Activated CD4-positive, alpha-beta T cell treated with anti-CD3 and anti-CD28 coated beads, Interleukin-2, Interleukin-6, amounts not matched to agents 100 ng/mL and 50 ng/mL, durations not matched to agents 16 hours and 8 hours (primary cell): ENCODE data around the gene RANBP2.
"Not testable (repeated sequence)": the region's sequence is repeated elsewhere in the genome, so short reads cannot be mapped to it uniquely, and the experiment has no call there.

ENCODE experiments used
- DNase-seq: peaks from one replicate; pipeline ENCODE4 v3.0.0-alpha.2; 2020

Gene RANBP2

GRCh38 chr2:108719149-108720044 is at the start of gene RANBP2:
Gene RANBP2, plus strand, starts transcription at chr2:108719482. Its CDS starts 125 bp downstream, at chr2:108719607.
- peak; percentile 96 for DNase-seq

DNA sequence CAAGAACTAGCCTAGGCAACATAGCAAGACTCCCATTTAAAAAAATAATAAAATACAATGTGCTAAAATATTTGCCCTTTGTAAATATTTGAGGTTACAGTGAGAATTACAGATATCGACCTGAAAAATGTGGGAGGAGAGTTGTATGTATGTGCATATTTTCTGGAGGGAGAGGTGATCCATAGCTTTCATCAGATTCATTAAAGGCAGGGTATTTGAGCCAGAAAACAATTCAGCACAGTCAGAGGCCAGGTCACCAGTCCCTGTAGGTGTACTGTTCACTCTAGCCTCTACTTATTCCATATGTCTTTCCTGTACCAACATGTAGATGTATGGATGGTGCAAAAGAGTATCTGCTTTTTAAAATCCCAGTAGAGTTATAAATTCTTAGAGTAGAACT is 49.0 kb upstream of the RANBP2 start:
- DNase-seq: not testable (repeated sequence)

DNA sequence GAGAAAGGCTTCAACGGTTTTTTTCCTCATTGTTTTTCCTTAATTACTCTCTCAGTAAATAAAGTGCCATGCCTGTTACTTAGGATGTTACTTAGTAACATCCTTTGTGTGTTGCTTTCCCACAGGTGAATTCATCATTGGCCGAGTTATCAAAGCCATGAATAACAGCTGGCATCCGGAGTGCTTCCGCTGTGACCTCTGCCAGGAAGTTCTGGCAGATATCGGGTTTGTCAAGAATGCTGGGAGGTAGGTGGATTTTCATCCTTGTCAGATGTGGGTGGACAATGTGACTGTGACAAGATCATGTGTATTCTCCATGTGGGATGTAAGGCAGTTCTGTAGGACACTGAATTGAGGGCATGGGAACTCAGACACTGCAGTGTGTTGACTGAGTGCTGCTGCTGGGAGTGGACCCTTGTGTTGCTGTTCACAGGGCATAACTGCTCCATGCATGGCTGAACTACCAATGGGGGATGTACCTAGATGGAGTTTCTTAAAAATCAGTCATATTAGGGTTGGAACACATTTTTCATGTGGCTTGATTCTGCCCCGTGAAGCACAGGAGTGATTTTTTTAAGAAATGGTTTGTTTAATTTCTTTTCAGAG is 47.0 kb upstream of the RANBP2 start:
- not testable (repeated sequence) for DNase-seq

- DNase-seq: not testable (repeated sequence)
These were observed 42.8 kb upstream of the RANBP2 start for GRCh38 chr2:108676522-108676921.

- DNase-seq: not testable (repeated sequence)
These were observed 42.0 kb upstream of the RANBP2 start for GRCh38 chr2:108677239-108677744.

- DNase-seq: not testable (repeated sequence)
These were observed 41.1 kb upstream of the RANBP2 start for GRCh38 chr2:108678198-108678651.

GRCh38 chr2:108680805-108681204 is 38.5 kb upstream of the RANBP2 start:
- not testable (repeated sequence) for DNase-seq

GRCh38 chr2:108688818-108689756 is 30.2 kb upstream of the RANBP2 start:
- not testable (repeated sequence) for DNase-seq

GRCh38 chr2:108690001-108690400 is 29.3 kb upstream of the RANBP2 start:
- not testable (repeated sequence) for DNase-seq

- DNase-seq: no peak
These were observed 27.8 kb upstream of the RANBP2 start for GRCh38 chr2:108691447-108691846.

GRCh38 chr2:108701208-108701607 is 18.1 kb upstream of the RANBP2 start:
- DNase-seq: no peak

- no peak for DNase-seq
These were observed 17.5 kb upstream of the RANBP2 start for GRCh38 chr2:108701806-108702205.

GRCh38 chr2:108704871-108705270 is 14.4 kb upstream of the RANBP2 start:
- DNase-seq: no peak

GRCh38 chr2:108707300-108707699 is 12.0 kb upstream of the RANBP2 start:
- DNase-seq: no peak

- DNase-seq: not testable (repeated sequence)
These were observed 2.3 kb upstream of the RANBP2 start for GRCh38 chr2:108716971-108717370.

GRCh38 chr2:108726048-108726447 is 6.8 kb downstream of the RANBP2 start:
- DNase-seq: not testable (repeated sequence)

DNA sequence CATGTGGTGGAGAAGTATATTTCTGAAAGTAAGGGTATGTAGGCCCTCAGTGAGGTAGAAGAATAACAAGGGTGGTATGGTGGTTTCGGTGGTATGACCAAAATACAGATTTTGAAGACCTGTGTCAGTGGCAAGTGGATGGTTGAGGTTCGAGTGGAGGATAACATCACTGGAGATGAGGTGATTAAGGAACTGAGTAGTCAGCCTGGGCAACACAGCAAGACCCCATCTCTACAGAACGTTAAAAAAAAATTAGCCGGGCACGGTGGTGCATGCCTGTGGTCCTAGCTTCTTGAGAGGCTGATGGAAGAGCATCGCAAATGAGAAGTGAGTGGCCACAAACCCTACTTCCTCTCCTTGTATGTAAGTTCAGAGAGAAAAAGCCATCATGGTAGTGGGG is 15.4 kb downstream of the RANBP2 start:
- DNase-seq: not testable (repeated sequence)

- DNase-seq: not testable (repeated sequence)
These were observed 38.7 kb downstream of the RANBP2 start for GRCh38 chr2:108757973-108758372.

- DNase-seq: not testable (repeated sequence)
These were observed 43.3 kb downstream of the RANBP2 start for GRCh38 chr2:108762618-108763017.

DNA sequence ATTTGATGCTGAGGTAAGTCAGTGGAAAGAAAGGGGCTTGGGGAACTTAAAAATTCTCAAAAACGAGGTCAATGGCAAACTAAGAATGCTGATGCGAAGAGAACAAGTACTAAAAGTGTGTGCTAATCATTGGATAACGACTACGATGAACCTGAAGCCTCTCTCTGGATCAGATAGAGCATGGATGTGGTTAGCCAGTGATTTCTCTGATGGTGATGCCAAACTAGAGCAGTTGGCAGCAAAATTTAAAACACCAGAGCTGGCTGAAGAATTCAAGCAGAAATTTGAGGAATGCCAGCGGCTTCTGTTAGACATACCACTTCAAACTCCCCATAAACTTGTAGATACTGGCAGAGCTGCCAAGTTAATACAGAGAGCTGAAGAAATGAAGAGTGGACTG is 47.4 kb downstream of the RANBP2 start:
- not testable (repeated sequence) for DNase-seq

GRCh38 chr2:108767859-108768258 is 48.6 kb downstream of the RANBP2 start:
- DNase-seq: not testable (repeated sequence)

GRCh38 chr2:108776475-108776874 is 57.2 kb downstream of the RANBP2 start:
- DNase-seq: no peak

- DNase-seq: no peak
These were observed 59.6 kb downstream of the RANBP2 start for GRCh38 chr2:108778857-108779256.
